HepG2 (cell line): Measurements from ENCODE around the gene NPAS2. TPM values are rescaled to one million over a fixed set of nuclear protein-coding genes. Genes with fewer than 3 reads are reported as not detected.
A peak's percentile ranks its signal among the peaks of the same experiment; 100 is the strongest.

ENCODE experiments used
- AGO2 ChIP-seq: fragments of 200-400 bp; formaldehyde crosslinking; optimal IDR thresholded peaks from 2 replicates; pipeline ENCODE3; 2017; ENCODE audit warnings: mild to moderate bottlenecking, low read depth, low read length, moderate library complexity
- FOXK1 ChIP-seq: sonication (generic); formaldehyde crosslinking; IDR thresholded peaks from 2 replicates; pipeline ENCODE4 v1.4.0; 2020; ENCODE audit warnings: low read depth, missing genetic modification reagents, borderline replicate concordance
- HOXA5 ChIP-seq: sonication (generic); formaldehyde crosslinking; IDR thresholded peaks from 2 replicates; pipeline ENCODE4 v1.4.0; 2020; ENCODE audit warnings: missing genetic modification reagents
- MEIS2 ChIP-seq: sonication (generic); formaldehyde crosslinking; IDR thresholded peaks from 2 replicates; pipeline ENCODE4 v1.9.0; 2021; ENCODE audit warnings: mild to moderate bottlenecking, missing genetic modification reagents
- MIER3 ChIP-seq: IDR thresholded peaks from 2 replicates; pipeline ENCODE4 v1.6.1; 2016; ENCODE audit warnings: missing compliant biosample characterization, borderline replicate concordance
- PAF1 ChIP-seq: IDR thresholded peaks from 2 replicates; pipeline ENCODE4 v1.6.1; 2016; ENCODE audit warnings: missing genetic modification reagents, missing compliant biosample characterization
- PHF20 ChIP-seq: sonication (generic); formaldehyde crosslinking; IDR thresholded peaks from 2 replicates; pipeline ENCODE4 v1.5.0; 2020; ENCODE audit warnings: mild to moderate bottlenecking, missing genetic modification reagents
- PHF21A ChIP-seq: sonication (generic); formaldehyde crosslinking; IDR thresholded peaks from 2 replicates; pipeline ENCODE4 v1.5.0; 2020; ENCODE audit warnings: mild to moderate bottlenecking, missing genetic modification reagents
- POLR2AphosphoS2 ChIP-seq: IDR thresholded peaks from 2 replicates; pipeline ENCODE4 v1.6.1; 2011; ENCODE audit warnings: low read depth, low read length, improper control_type of control experiment
- POLR2AphosphoS5 ChIP-seq: IDR thresholded peaks from 2 replicates; pipeline ENCODE4 v1.6.1; 2012; ENCODE audit warnings: low read depth, low read length
- RFXANK ChIP-seq: IDR thresholded peaks from 2 replicates; pipeline ENCODE4 v1.6.1; 2016
- SAP130 ChIP-seq: IDR thresholded peaks from 2 replicates; pipeline ENCODE4 v1.6.1; 2016; ENCODE audit warnings: low read depth
- SIN3A ChIP-seq: IDR thresholded peaks from 2 replicates; pipeline ENCODE4 v1.6.1; 2011; ENCODE audit warnings: low read depth, mild to moderate bottlenecking, control low read depth, low read length, borderline replicate concordance
- SOX6 ChIP-seq, 2 experiments: fragments of 450-650 bp in 1 of 2; sonication (generic) in 1 of 2; formaldehyde crosslinking in 1 of 2; IDR thresholded peaks; 2 replicates each; pipeline versions ENCODE4 v1.4.0 to v1.6.1; 2017 to 2020; ENCODE audit warnings: antibody characterized with exemption in 1 of 2, mild to moderate bottlenecking in 1 of 2, missing genetic modification reagents in 1 of 2
- SSRP1 ChIP-seq: IDR thresholded peaks from 2 replicates; pipeline ENCODE4 v1.6.1; 2016; ENCODE audit warnings: control low read depth
- ZC3H4 ChIP-seq: sonication (generic); formaldehyde crosslinking; IDR thresholded peaks from 2 replicates; pipeline ENCODE4 v1.4.0; 2020; ENCODE audit warnings: missing genetic modification reagents, borderline replicate concordance
- ZNF256 ChIP-seq: sonication (generic); formaldehyde crosslinking; conservative IDR thresholded peaks from 2 replicates; pipeline ENCODE4 v1.4.0; 2020; ENCODE audit warnings: missing genetic modification reagents
- ZNF337 ChIP-seq: sonication (generic); formaldehyde crosslinking; IDR thresholded peaks from 2 replicates; pipeline ENCODE4 v1.5.1; 2020; ENCODE audit warnings: missing genetic modification reagents, low read depth, mild to moderate bottlenecking, borderline replicate concordance
- ZNF446 ChIP-seq: sonication (generic); formaldehyde crosslinking; IDR thresholded peaks from 2 replicates; pipeline ENCODE4 v1.5.0; 2020; ENCODE audit warnings: mild to moderate bottlenecking, missing genetic modification reagents
- polyA plus RNA-seq, 8 experiments: library from polyadenylated mRNA; depleted of rRNA in 3 of 8; stranded (reverse) in 7 of 8; unstranded in 1 of 8; fragments of >200 nt; fragmentation: Illumina TruSeq in 4 of 8; extraction: Trizol in 4 of 8; gene quantifications; 2 replicates each; pipeline versions ENCODE4 v1.2.1 to v1.2.3, GENCODE V29; 2011 to 2016; ENCODE audit warnings: low read depth in 4 of 8, missing spikeins in 1 of 8, mixed read lengths in 1 of 8; ENCODE audit not compliant: insufficient read depth in 1 of 8
- total RNA-seq, 5 experiments: library from RNA; depleted of rRNA; stranded (reverse); fragments of >200 nt; fragmentation: Illumina TruSeq; extraction: Trizol; gene quantifications; 2 replicates each; pipeline ENCODE4 v1.2.3, GENCODE V29; 2016; ENCODE audit warnings: low read depth in 1 of 5
- TF ChIP-seq, protein P1 (sequence below): sonication (generic); formaldehyde crosslinking; IDR thresholded peaks from 2 replicates; pipeline ENCODE4 v1.8.1; 2023; ENCODE audit warnings: mild to moderate bottlenecking, missing genetic modification reagents, borderline replicate concordance
- TF ChIP-seq, protein P2 (sequence below): fragments of 450-650 bp; IDR thresholded peaks from 2 replicates; pipeline ENCODE4 v1.6.1; 2017; ENCODE audit warnings: mild to moderate bottlenecking
- TF ChIP-seq, protein P3 (sequence below): sonication (generic); formaldehyde crosslinking; IDR thresholded peaks from 2 replicates; pipeline ENCODE4 v1.4.0; 2020; ENCODE audit warnings: missing genetic modification reagents
- TF ChIP-seq, protein P4 (sequence below): IDR thresholded peaks from 2 replicates; pipeline ENCODE4 v1.6.1; 2012; ENCODE audit warnings: low read length, improper control_type of control experiment

NPAS2 gene
- total and polyA plus RNA-seq, 2 of the 13 experiments (the other 11 are each of a cell fraction or from before 2014, with no cell fraction given): 14.8 to 37.5 TPM

DNA sequence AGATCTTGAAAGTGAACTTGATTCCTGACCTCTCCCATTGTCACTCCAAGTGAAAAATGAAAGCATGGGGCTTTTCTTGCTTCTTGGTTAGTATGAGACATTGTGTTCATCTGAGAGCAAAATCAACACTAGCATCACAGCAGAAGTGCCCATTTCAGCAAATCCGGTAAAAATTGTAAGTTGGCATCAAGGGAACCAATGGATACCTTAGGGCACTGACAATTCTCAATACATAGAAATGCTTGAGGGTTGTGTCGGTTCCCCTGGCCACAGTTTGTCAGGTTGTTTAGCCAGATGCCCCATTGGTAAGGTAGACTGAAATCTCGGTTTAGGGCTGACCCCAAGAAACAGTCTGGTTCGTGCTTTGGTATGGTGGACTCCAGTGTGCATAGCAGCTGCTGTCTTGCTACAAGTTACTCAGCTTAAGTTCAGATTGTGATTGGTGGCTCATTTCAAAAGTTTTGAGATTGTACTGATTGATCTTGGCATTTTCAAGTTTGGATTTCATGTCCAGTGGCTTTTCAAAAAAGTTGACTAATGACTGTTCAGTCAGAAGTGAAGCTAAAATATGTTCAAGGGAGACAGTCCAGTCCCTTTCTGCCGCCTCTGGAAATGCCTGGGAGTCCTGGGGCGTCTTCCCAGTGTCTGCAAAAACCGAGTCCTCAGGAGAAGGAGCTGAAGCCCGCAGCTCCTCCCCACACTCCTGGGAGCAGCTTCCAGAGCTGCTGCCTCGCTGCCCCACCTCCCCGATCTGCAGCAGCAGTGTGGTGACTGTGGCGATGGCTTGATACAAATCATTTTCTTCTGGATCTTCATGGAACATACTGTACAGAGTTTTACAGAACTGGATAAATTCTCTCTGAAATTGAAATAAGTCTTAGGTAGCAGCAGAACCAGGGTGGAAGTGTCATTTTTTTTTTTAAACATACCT, 187.7 kb downstream of the NPAS2 start (continued):
- TF ChIP-seq, protein P1, sequence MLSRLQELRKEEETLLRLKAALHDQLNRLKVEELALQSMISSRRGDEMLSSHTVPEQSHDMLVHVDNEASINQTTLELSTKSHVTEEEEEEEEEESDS (CRISPR knock-in tag): no peak
- TF ChIP-seq RFXANK (CRISPR knock-in tag) (no peak), HOXA5 (CRISPR knock-in tag) (no peak), POLR2AphosphoS5 (peak; percentile 74), MEIS2 (no peak), SIN3A (no peak), SOX6 (IDR thresholded peaks at IDR 0.05) (no peak), SOX6 (CRISPR knock-in tag; IDR thresholded peaks at IDR 0.05) (no peak), ZC3H4 (CRISPR knock-in tag) (peak; percentile 93), SSRP1 (CRISPR knock-in tag) (peak; percentile 91; the same call in 1 of the 2 replicates), POLR2AphosphoS2 (0 out of 2 replicates have a peak, but pooled peaks have one; percentile 39), SAP130 (CRISPR knock-in tag) (no peak), ZNF446 (CRISPR knock-in tag) (0 out of 2 replicates have a peak, but pooled peaks have one; percentile 55), ZNF337 (CRISPR knock-in tag) (no peak), AGO2 (peak; percentile 90), FOXK1 (CRISPR knock-in tag) (no peak), PAF1 (CRISPR knock-in tag) (peak; percentile 91), PHF21A (CRISPR knock-in tag) (no peak), ZNF256 (CRISPR knock-in tag) (no peak), MIER3 (CRISPR knock-in tag) (0 out of 2 replicates have a peak, but pooled peaks have one; percentile 33), PHF20 (CRISPR knock-in tag) (no peak)
- TF ChIP-seq, protein P2, sequence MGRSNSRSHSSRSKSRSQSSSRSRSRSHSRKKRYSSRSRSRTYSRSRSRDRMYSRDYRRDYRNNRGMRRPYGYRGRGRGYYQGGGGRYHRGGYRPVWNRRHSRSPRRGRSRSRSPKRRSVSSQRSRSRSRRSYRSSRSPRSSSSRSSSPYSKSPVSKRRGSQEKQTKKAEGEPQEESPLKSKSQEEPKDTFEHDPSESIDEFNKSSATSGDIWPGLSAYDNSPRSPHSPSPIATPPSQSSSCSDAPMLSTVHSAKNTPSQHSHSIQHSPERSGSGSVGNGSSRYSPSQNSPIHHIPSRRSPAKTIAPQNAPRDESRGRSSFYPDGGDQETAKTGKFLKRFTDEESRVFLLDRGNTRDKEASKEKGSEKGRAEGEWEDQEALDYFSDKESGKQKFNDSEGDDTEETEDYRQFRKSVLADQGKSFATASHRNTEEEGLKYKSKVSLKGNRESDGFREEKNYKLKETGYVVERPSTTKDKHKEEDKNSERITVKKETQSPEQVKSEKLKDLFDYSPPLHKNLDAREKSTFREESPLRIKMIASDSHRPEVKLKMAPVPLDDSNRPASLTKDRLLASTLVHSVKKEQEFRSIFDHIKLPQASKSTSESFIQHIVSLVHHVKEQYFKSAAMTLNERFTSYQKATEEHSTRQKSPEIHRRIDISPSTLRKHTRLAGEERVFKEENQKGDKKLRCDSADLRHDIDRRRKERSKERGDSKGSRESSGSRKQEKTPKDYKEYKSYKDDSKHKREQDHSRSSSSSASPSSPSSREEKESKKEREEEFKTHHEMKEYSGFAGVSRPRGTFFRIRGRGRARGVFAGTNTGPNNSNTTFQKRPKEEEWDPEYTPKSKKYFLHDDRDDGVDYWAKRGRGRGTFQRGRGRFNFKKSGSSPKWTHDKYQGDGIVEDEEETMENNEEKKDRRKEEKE: no peak
- TF ChIP-seq, protein P3, sequence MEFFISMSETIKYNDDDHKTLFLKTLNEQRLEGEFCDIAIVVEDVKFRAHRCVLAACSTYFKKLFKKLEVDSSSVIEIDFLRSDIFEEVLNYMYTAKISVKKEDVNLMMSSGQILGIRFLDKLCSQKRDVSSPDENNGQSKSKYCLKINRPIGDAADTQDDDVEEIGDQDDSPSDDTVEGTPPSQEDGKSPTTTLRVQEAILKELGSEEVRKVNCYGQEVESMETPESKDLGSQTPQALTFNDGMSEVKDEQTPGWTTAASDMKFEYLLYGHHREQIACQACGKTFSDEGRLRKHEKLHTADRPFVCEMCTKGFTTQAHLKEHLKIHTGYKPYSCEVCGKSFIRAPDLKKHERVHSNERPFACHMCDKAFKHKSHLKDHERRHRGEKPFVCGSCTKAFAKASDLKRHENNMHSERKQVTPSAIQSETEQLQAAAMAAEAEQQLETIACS (CRISPR knock-in tag): no peak
- TF ChIP-seq, protein P4, sequence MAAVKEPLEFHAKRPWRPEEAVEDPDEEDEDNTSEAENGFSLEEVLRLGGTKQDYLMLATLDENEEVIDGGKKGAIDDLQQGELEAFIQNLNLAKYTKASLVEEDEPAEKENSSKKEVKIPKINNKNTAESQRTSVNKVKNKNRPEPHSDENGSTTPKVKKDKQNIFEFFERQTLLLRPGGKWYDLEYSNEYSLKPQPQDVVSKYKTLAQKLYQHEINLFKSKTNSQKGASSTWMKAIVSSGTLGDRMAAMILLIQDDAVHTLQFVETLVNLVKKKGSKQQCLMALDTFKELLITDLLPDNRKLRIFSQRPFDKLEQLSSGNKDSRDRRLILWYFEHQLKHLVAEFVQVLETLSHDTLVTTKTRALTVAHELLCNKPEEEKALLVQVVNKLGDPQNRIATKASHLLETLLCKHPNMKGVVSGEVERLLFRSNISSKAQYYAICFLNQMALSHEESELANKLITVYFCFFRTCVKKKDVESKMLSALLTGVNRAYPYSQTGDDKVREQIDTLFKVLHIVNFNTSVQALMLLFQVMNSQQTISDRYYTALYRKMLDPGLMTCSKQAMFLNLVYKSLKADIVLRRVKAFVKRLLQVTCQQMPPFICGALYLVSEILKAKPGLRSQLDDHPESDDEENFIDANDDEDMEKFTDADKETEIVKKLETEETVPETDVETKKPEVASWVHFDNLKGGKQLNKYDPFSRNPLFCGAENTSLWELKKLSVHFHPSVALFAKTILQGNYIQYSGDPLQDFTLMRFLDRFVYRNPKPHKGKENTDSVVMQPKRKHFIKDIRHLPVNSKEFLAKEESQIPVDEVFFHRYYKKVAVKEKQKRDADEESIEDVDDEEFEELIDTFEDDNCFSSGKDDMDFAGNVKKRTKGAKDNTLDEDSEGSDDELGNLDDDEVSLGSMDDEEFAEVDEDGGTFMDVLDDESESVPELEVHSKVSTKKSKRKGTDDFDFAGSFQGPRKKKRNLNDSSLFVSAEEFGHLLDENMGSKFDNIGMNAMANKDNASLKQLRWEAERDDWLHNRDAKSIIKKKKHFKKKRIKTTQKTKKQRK: no peak
